Measurements from ENCODE around the gene SHOC2.
A peak's percentile ranks its signal among the peaks of the same experiment; 100 is the strongest.
"Not testable (repeated sequence)": the region's sequence is repeated elsewhere in the genome, so short reads cannot be mapped to it uniquely, and the experiment has no call there.

Gene SHOC2

DNA sequence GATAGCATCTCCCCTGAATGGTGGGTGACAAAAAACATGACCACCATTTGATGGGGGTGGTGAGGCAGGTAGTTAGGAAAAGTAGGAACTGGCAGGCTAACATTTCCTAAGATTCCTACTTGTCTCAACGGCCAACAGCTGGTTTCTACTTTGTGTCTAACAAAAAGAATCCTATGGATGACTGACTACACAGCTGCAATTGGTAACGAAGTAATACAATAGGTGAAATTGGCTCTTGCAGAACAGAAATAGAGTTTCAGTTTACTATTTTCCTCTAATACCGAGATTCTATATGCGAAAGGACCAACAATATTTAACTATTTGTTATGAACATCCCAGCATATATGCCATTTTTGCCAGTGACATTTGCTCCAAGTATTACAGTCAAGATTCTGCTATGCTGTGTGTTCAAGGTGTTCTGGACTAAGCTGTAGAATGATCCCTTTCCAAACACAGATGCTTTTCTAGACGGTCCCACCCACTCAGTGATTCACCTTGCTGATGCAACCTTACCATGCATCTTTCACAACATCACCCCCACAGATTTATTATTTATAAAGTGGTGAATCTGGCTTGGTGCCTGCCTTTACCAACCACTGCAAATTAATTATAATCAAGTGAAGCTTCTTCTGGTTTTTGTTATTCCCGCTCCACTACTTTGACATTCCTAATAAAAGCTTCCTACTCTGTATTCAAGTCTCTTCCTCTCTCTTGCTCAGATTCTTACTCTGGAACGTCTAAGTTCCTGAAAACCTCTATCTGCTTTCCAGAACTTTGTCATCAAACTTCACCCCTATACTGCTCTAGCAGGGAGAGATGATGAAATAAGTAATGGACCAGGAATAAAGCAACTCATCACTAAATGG is 17.2 kb upstream of the SHOC2 start:
- no peaks in the 10 kb centered on the region for H3K27me3 ChIP-seq (ENCODE audit: control insufficient read depth in 1 of 2, insufficient read depth in 2 of 2, low read length in 2 of 2)
- H3K4me3 ChIP-seq (ENCODE audit: low read length in 2 of 2), result no peak overlapping the region
- H3K9me3 ChIP-seq (ENCODE audit: control insufficient read depth in 2 of 2, low read length in 2 of 2), result no peaks in the 10 kb centered on the region
- H3K27ac ChIP-seq (ENCODE audit: low read length), result no peak overlapping the region
- H3K4me1 ChIP-seq (ENCODE audit: control insufficient read depth, insufficient read depth, low read length), result no peaks in the 10 kb centered on the region
- no peak overlapping the region for H3K9ac ChIP-seq (ENCODE audit: low read length in 2 of 2)
- peaks cover 5 to 13% of the 10 kb centered on the region in 2 donors for H3K36me3 ChIP-seq (ENCODE audit: control insufficient read depth in 2 of 2, insufficient read depth in 2 of 2, low read length in 2 of 2)

DNA sequence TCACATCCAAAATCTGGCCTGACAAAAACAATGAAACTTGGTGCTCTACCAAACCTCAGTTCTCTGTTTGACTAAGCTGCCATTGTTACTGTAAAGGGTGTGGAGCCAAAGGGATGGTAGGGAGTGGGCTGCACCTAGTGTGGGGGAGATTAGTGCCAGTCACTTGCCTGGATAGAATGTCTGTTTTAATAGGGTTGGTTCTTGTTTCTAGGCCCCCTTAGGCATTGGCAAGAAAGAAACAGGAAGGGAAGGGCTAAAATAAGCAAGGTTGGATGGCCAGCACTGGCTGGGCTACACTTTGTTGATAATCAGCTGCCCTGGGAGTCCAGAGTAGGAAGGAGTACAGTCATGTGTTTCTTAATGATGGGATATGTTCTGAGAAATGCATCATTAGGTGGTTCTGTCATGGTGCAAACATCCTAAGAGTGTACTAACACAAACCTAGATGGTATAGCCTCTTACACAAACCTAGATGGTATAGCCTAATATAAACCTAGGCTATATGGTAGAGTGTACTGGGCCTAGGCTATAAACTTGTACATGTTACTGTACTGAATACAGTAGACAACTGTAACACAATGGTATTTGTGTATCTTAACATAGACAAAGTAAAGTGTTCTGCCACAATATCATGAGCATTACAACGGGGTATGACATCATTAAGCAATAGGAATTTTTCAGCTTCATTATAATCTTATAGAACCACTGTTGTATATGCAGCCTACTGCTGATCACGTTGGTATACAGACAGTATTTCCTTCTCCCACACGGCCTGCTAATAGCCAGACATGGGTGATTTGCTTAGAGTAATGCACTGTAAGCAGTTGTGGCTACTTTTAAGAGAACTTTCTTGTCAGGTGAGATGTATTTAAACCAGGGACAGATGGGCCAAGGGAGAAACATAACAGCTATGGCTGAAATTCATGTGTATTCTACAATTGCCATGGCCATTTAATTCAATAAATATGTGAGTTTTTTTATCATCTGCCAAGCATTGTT is 15.8 kb upstream of the SHOC2 start:
- H3K9me3 ChIP-seq (ENCODE audit: control insufficient read depth in 2 of 2, low read length in 2 of 2), result no peaks in the 10 kb centered on the region
- no peak overlapping the region for H3K9ac ChIP-seq (ENCODE audit: low read length in 2 of 2)
- no peaks in the 10 kb centered on the region for H3K4me1 ChIP-seq (ENCODE audit: control insufficient read depth, insufficient read depth, low read length)
- peaks cover 5 to 9% of the 10 kb centered on the region in 2 donors for H3K36me3 ChIP-seq (ENCODE audit: control insufficient read depth in 2 of 2, insufficient read depth in 2 of 2, low read length in 2 of 2)
- no peak overlapping the region for H3K27ac ChIP-seq (ENCODE audit: low read length)
- no peak overlapping the region for H3K4me3 ChIP-seq (ENCODE audit: low read length in 2 of 2)
- no peaks in the 10 kb centered on the region for H3K27me3 ChIP-seq (ENCODE audit: control insufficient read depth in 1 of 2, insufficient read depth in 2 of 2, low read length in 2 of 2)

GRCh38 chr10:110910138-110910537 is 9.3 kb upstream of the SHOC2 start:
- H3K4me1 ChIP-seq (ENCODE audit: control insufficient read depth, insufficient read depth, low read length), result no peaks in the 10 kb centered on the region
- H3K9me3 ChIP-seq (ENCODE audit: control insufficient read depth in 2 of 2, low read length in 2 of 2), result no peaks in the 10 kb centered on the region
- no peaks in the 10 kb centered on the region for H3K27me3 ChIP-seq (ENCODE audit: control insufficient read depth in 1 of 2, insufficient read depth in 2 of 2, low read length in 2 of 2)
- no peak overlapping the region for H3K9ac ChIP-seq (ENCODE audit: low read length in 2 of 2)
- no peak overlapping the region for H3K27ac ChIP-seq (ENCODE audit: low read length)
- no peaks in the 10 kb centered on the region for H3K36me3 ChIP-seq (ENCODE audit: control insufficient read depth in 2 of 2, insufficient read depth in 2 of 2, low read length in 2 of 2)
- no peak overlapping the region for H3K4me3 ChIP-seq (ENCODE audit: low read length in 2 of 2)

DNA sequence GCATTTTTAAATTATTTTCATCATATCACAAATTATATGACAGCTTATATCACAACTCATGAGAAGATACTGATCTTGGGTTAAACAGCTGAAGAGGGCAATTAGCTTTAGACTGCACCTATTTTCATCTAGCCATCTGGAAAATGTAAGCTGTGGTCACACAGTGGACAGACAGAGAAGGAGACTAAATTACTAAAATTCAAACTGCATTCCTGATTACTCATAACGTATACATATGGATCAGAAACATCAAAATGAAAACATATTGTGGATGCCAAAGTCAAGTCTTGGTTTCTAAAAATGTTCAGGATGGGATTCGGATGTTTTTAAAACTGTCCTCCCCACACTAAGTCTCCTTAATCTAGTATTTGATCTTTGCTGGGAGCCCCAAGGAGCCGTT is 7.0 kb upstream of the SHOC2 start:
- Histone ChIP-seq H3K9me3 (ENCODE audit: control insufficient read depth in 2 of 2, low read length in 2 of 2) (no peaks in the 10 kb centered on the region), H3K4me1 (ENCODE audit: control insufficient read depth, insufficient read depth, low read length) (no peaks in the 10 kb centered on the region), H3K36me3 (ENCODE audit: control insufficient read depth in 2 of 2, insufficient read depth in 2 of 2, low read length in 2 of 2) (no peaks in the 10 kb centered on the region), H3K27me3 (ENCODE audit: control insufficient read depth in 1 of 2, insufficient read depth in 2 of 2, low read length in 2 of 2) (no peaks in the 10 kb centered on the region), H3K9ac (ENCODE audit: low read length in 2 of 2) (no peak overlapping the region), H3K4me3 (ENCODE audit: low read length in 2 of 2) (no peak overlapping the region), H3K27ac (ENCODE audit: low read length) (no peak overlapping the region)

GRCh38 chr10:110914431-110914830 is 5.0 kb upstream of the SHOC2 start:
- Histone ChIP-seq H3K9me3 (ENCODE audit: control insufficient read depth in 2 of 2, low read length in 2 of 2) (no peaks in the 10 kb centered on the region), H3K4me1 (ENCODE audit: control insufficient read depth, insufficient read depth, low read length) (no peaks in the 10 kb centered on the region), H3K4me3 (ENCODE audit: low read length in 2 of 2) (no peak overlapping the region), H3K27me3 (ENCODE audit: control insufficient read depth in 1 of 2, insufficient read depth in 2 of 2, low read length in 2 of 2) (no peaks in the 10 kb centered on the region), H3K9ac (ENCODE audit: low read length in 2 of 2) (no peak overlapping the region), H3K27ac (ENCODE audit: low read length) (no peak overlapping the region), H3K36me3 (ENCODE audit: control insufficient read depth in 2 of 2, insufficient read depth in 2 of 2, low read length in 2 of 2) (no peaks in the 10 kb centered on the region)

DNA sequence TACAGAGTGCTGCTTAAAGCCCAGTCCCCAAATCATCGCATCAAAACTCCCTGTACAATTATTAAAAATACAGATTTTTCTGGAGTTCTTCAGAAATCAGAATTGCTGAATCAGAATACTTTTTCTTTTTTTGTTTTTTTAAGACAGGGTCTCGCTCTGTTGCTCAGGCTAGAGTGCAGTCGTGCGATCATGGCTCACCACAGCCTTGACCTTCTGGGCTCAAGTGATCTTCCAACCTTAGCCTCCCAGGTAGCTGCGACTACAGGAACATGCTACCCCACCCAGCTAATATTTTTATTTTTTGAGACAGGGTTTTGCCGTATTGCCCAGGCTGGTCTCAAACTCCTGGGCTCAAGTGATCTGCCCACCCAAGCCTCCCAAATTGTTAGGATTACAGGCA is 4.4 kb upstream of the SHOC2 start:
- H3K9ac ChIP-seq (ENCODE audit: low read length in 2 of 2), result no peak overlapping the region
- H3K9me3 ChIP-seq (ENCODE audit: control insufficient read depth in 2 of 2, low read length in 2 of 2), result no peaks in the 10 kb centered on the region
- no peaks in the 10 kb centered on the region for H3K36me3 ChIP-seq (ENCODE audit: control insufficient read depth in 2 of 2, insufficient read depth in 2 of 2, low read length in 2 of 2)
- no peaks in the 10 kb centered on the region for H3K27me3 ChIP-seq (ENCODE audit: control insufficient read depth in 1 of 2, insufficient read depth in 2 of 2, low read length in 2 of 2)
- H3K4me1 ChIP-seq (ENCODE audit: control insufficient read depth, insufficient read depth, low read length), result no peaks in the 10 kb centered on the region
- no peak overlapping the region for H3K27ac ChIP-seq (ENCODE audit: low read length)
- H3K4me3 ChIP-seq (ENCODE audit: low read length in 2 of 2), result no peak overlapping the region

- H3K27me3 ChIP-seq (ENCODE audit: control insufficient read depth in 1 of 2, insufficient read depth in 2 of 2, low read length in 2 of 2); H3K27ac ChIP-seq (ENCODE audit: low read length); H3K4me1 ChIP-seq (ENCODE audit: control insufficient read depth, insufficient read depth, low read length); H3K9ac ChIP-seq (ENCODE audit: low read length in 2 of 2); H3K9me3 ChIP-seq (ENCODE audit: control insufficient read depth in 2 of 2, low read length in 2 of 2); H3K36me3 ChIP-seq (ENCODE audit: control insufficient read depth in 2 of 2, insufficient read depth in 2 of 2, low read length in 2 of 2); H3K4me3 ChIP-seq (ENCODE audit: low read length in 2 of 2): not testable (repeated sequence)
These were observed 3.8 kb upstream of the SHOC2 start for GRCh38 chr10:110915600-110915999.

DNA sequence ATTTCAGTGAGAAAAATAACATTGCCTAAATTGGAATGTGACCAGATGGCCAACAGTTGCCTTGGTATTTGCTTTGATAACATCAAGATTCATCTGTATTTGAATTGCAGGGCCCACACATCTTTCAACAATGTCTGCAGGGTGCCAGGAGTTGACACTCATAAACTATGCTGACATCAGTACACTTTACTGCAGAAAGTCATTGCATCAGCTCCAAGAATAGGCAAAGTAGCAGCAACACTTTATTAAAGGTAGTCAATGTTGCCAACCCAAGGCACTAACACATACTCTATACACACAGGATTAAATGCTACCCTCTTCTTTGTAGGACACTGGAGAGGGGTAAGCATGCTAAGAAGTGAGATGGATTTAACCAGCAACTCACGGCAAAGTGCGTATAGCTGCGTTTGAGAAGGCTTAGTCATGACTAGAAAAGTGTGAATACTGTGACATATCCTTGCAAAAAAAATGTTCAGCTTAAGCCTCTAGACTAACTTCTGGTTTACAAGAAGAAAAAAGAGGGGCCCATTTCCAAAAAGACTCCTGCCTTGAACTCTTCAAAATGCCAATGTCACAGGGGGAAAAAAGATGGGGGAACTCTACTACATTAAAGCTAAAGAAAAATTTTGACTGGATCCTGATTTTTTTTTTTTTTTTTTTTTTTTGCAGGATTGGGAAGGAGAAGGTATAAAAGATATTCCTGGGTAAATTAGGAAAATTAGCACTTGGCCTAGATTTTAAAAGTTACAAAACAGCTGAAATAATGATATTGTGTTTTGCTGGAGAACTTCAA is 2.7 kb upstream of the SHOC2 start:
- Histone ChIP-seq H3K4me1 (ENCODE audit: control insufficient read depth, insufficient read depth, low read length) (no peaks in the 10 kb centered on the region), H3K4me3 (ENCODE audit: low read length in 2 of 2) (no peak overlapping the region), H3K27me3 (ENCODE audit: control insufficient read depth in 1 of 2, insufficient read depth in 2 of 2, low read length in 2 of 2) (no peaks in the 10 kb centered on the region), H3K9ac (ENCODE audit: low read length in 2 of 2) (no peak overlapping the region), H3K27ac (ENCODE audit: low read length) (no peak overlapping the region), H3K9me3 (ENCODE audit: control insufficient read depth in 2 of 2, low read length in 2 of 2) (no peaks in the 10 kb centered on the region), H3K36me3 (ENCODE audit: control insufficient read depth in 2 of 2, insufficient read depth in 2 of 2, low read length in 2 of 2) (no peaks in the 10 kb centered on the region)

DNA sequence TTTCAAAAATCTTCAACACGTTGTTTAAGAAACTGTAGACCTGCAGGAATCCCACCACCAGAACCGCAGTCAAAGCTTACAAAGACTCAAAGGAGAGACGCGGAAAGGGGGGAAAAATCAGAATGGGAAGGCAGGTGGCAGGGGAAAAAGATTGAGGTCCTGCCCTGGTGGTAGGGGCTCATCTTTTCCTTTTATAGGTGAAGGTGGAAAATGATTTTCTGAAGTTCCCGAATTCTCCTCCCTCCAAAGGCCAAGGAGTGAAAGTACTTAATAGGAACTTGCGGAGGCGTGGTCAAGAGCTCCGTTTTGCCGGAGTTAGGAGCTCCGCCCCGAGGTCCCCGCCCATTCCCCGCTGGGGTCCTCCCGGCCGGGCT is 1.1 kb upstream of the SHOC2 start:
- Histone ChIP-seq H3K27me3 (ENCODE audit: control insufficient read depth in 1 of 2, insufficient read depth in 2 of 2, low read length in 2 of 2) (no peaks in the 10 kb centered on the region), H3K36me3 (ENCODE audit: control insufficient read depth in 2 of 2, insufficient read depth in 2 of 2, low read length in 2 of 2) (no peaks in the 10 kb centered on the region), H3K4me1 (ENCODE audit: control insufficient read depth, insufficient read depth, low read length) (no peaks in the 10 kb centered on the region), H3K9ac (ENCODE audit: low read length in 2 of 2) (peak overlapping the region; percentile 90 to 98), H3K9me3 (ENCODE audit: control insufficient read depth in 2 of 2, low read length in 2 of 2) (no peaks in the 10 kb centered on the region), H3K27ac (ENCODE audit: low read length) (peak overlapping the region; percentile 98), H3K4me3 (ENCODE audit: low read length in 2 of 2) (peak overlapping the region; percentile 83 to 93)

DNA sequence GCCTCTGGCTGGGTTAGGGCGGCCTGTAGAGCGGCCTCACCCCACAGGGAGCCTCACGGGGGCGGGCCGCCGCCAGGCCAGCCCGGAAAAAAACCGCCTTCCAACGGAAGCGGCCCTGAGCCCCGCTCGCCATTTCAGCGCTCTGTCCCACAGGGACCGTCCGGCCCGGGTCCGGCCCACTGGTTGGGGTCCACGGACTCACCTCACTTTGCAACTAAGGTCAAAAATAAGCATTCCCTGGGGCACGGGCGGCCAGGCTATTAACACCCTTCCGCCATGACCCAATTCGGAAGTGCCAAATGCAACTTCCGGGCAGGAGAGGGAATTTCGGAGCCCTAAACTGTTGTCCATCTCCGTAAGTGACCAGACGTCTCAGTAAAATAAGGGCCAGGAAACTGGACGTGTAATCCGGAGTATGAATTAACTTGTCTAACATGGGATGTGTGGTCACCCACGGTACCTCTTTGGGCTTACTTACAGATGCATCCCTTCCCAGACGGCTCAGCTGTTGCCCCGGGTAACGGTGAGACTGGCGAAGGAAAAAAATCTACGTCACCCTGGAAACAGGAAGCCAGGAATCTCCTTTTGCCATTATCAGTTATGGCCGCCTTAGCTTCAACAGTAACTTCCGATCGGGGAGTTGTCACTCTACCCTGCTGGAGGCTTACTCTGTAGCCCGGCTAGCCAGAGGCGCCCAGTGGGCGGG is 608 bp upstream of the SHOC2 start, which contains the start of gene BBIP1:
BBIP1 (minus strand) TSS at position 538 of the 706 bp plus-strand sequence. CDS start 1,023 bp downstream, outside the sequence.
- peak within 1 kb of the TSS; percentile 90 to 98 for H3K9ac ChIP-seq (ENCODE audit: low read length in 2 of 2)
- peak within 1 kb of the TSS; percentile 98 for H3K27ac ChIP-seq (ENCODE audit: low read length)
- H3K4me3 ChIP-seq (ENCODE audit: low read length in 2 of 2), result peak within 1 kb of the TSS; percentile 83 to 93
- no peaks in the 10 kb centered on the region for H3K9me3 ChIP-seq (ENCODE audit: control insufficient read depth in 2 of 2, low read length in 2 of 2)
- no peaks in the 10 kb centered on the region for H3K36me3 ChIP-seq (ENCODE audit: control insufficient read depth in 2 of 2, insufficient read depth in 2 of 2, low read length in 2 of 2)
- H3K4me1 ChIP-seq (ENCODE audit: control insufficient read depth, insufficient read depth, low read length), result no peaks in the 10 kb centered on the region
- no peaks in the 10 kb centered on the region for H3K27me3 ChIP-seq (ENCODE audit: control insufficient read depth in 1 of 2, insufficient read depth in 2 of 2, low read length in 2 of 2)

All from stomach smooth muscle (tissue), 2 donors.